ENCODE data around the gene LATS1.

DNA sequence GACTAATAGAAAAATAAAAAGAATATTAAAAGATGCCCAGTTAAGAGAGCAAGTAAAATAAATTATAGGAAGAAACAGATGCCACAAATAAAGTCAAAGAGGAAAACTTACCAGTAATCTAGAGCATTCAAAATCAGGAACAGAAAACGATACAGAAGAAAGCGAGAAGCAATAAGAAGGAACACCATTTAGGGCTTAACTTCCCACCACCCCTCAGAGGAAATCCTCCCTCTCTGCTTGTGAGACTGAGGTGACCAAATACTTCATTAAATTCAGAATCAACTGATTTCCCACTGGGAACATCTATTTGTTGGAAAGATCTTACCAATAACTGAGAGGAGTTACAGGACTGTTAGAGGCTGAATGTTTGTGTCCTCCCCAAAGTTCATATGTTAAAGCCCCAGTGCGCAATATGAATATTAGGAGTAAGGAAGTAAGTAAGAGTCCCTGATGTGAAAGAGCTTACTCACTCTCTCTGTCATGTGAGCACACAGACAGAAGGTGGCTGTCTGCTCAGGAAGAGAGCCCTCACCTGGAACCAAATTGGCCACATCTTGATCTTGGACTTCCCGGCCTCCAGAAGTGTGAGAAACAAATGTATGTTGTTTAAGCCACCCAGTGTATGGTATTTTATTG, 88.9 kb downstream of the LATS1 start:
- TF ChIP-seq, protein P1, sequence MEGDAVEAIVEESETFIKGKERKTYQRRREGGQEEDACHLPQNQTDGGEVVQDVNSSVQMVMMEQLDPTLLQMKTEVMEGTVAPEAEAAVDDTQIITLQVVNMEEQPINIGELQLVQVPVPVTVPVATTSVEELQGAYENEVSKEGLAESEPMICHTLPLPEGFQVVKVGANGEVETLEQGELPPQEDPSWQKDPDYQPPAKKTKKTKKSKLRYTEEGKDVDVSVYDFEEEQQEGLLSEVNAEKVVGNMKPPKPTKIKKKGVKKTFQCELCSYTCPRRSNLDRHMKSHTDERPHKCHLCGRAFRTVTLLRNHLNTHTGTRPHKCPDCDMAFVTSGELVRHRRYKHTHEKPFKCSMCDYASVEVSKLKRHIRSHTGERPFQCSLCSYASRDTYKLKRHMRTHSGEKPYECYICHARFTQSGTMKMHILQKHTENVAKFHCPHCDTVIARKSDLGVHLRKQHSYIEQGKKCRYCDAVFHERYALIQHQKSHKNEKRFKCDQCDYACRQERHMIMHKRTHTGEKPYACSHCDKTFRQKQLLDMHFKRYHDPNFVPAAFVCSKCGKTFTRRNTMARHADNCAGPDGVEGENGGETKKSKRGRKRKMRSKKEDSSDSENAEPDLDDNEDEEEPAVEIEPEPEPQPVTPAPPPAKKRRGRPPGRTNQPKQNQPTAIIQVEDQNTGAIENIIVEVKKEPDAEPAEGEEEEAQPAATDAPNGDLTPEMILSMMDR (conservative IDR thresholded peaks at IDR 0.05; ENCODE audit: low read depth, low read length) = no peak
- TF ChIP-seq EZH2 (IDR thresholded peaks at IDR 0.05; ENCODE audit: borderline replicate concordance, low read depth, low read length, poor library complexity, severe bottlenecking) = no peak

All from A673 (cell line).